GM21526 (cell line): ENCODE data around the gene KIAA1217.

ENCODE experiments used
- ATAC-seq: cut with Tn5 transposase; IDR thresholded peaks from one replicate; pipeline ENCODE4 v1.9.1; 2021; ENCODE audit warnings: moderate library complexity; ENCODE audit not compliant: unreplicated experiment, low FRiP score

KIAA1217 gene

DNA sequence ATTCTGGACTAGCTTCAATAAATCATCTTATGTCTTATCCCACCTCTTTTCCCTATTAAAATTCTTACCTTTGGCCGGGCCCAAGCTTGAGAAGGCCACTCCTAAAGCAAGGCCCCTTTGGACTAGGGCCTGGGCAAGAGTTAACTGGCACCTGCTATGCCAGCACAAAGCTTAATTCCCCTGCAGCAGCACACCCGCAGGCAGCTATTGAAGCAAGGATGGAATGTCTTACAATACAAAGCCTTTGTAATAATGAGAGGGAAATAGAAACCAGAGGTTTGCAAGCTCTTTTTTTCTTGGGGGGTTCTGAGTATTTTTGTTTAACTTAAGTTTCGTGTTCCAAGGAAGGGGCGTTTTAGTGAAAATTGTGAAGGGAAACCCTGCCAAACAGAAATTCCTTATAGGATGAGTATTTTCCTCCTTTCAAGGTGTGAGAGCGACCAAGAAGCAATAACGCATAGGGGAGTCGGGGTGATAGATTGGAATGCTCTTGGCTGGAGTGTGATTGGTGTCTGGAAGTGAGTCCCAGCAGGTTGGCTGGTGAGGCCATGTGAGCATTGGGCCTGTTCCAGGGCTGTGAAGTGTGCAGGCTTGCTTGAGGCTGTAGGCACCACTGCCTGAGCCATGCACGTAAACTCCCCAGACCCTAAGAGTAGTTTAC lies 148.5 kb downstream of the KIAA1217 start:
- ATAC-seq, result no peak

- ATAC-seq, result no peak
These were observed 149.1 kb downstream of the KIAA1217 start for GRCh38 chr10:24358022-24358421.

- no peak for ATAC-seq
These were observed 151.6 kb downstream of the KIAA1217 start for GRCh38 chr10:24360282-24361127.

DNA sequence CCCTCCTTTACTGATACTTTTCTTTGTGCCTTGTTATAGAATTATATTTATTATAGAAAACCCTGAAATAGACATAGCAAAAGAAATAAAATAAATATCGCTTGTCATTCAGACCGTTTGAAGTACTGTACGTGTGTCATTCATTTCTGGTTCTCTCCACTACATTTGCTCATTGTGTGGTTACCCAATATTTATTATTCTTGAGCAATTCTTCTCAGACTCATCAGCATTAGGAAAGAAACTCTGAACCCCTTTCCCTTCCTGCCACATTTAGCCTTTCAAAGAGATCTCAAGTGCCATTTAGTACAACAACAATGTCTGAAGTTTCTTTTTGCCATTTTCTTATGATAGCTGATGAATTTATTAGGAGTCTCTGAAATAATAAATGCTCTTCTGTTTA lies 154.1 kb downstream of the KIAA1217 start:
- no peak for ATAC-seq

DNA sequence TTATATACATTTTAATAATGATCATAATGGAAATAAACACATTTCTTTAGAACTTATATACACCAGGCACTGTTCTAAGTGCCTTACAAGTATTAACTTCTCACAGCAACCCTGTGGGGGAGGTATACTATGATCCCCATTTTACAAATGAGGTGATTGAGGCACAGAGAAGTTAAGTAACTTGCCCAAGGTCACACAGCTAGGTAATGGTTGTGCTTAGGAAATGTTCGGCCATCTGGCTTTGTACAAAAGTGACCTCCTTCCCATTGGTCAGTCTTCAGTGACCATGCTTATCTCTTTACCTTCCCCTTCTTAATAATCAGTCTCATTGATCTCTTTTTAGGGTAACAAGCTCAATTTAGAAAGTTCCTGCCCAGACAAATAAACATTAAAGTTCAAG lies 158.8 kb downstream of the KIAA1217 start:
- ATAC-seq, result no peak

- ATAC-seq, result no peak
These were observed 161.9 kb downstream of the KIAA1217 start for GRCh38 chr10:24370877-24371276.

DNA sequence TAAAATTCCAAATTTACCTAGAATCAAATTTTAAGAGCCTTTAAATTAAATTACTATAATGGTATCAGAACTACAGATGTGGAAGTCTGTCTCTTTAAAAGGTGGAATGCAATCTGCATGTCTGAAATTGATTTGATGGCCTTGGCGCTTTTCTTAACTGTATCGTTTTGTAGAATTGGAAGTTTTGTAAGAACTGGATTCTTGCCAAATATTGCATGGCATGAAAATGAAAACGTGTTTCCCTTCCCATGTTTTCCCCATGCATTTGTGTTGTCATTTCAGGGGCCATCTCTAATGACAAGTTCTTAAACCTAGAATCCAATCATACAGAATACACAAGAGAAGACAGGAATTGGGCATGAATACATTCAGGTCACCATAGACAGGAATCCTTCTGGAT lies 162.5 kb downstream of the KIAA1217 start:
- no peak for ATAC-seq

- no peak for ATAC-seq
These were observed 165.4 kb downstream of the KIAA1217 start for GRCh38 chr10:24374134-24374915.

- ATAC-seq, result no peak
These were observed 166.6 kb downstream of the KIAA1217 start for GRCh38 chr10:24375510-24375909.

- ATAC-seq, result no peak
These were observed 167.8 kb downstream of the KIAA1217 start for GRCh38 chr10:24376731-24377130.

GRCh38 chr10:24378126-24378920 lies 169.4 kb downstream of the KIAA1217 start:
- no peak for ATAC-seq

- no peak for ATAC-seq
These were observed 172.5 kb downstream of the KIAA1217 start for GRCh38 chr10:24381235-24382010.

DNA sequence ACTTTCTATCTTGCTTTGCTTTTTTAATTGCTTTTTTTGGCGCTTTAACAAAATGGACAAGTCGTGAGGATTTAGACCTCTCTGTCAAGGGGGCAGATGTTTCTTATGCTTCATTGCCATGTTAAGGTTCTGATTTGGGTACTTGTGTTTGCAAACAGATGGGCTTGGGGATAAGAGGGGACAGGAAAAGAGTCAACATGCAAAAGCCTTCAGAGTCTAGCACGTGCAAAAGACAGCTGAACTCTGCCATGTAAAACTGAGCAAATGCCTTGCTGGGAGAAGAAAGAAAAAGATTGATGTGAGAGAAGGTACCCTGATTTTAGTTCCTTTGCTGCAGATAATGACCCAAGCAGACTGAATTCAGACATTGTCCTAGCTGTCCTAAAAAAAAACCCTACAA lies 173.1 kb downstream of the KIAA1217 start:
- ATAC-seq, result no peak

GRCh38 chr10:24382596-24382978 lies 173.6 kb downstream of the KIAA1217 start:
- no peak for ATAC-seq

GRCh38 chr10:24382979-24383663 lies 174.2 kb downstream of the KIAA1217 start:
- ATAC-seq, result peak; percentile 65

DNA sequence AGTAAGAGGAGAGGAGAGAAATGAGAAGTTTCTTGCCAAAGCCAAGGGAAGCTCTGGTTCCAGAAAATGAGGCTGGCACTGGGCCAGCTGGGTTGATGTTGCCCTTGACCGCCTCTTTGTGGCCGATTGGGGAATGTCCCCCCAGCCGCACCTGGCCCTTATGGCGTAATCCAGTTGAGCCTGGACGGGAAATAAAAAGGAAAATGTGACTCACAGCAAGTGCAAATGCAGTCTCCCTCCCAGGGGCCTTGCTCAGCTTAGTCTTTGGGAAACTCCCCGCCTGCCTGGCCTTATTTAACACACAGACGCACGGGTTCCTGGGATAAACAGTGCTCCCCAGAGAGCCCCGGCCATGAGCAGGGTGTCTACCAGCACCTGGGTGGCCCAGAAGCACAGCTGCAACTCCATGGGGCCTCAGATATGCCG lies 174.8 kb downstream of the KIAA1217 start:
- ATAC-seq, result peak; percentile 83

- ATAC-seq, result no peak
These were observed 176.0 kb downstream of the KIAA1217 start for GRCh38 chr10:24384954-24385353.

- no peak for ATAC-seq
These were observed 176.8 kb downstream of the KIAA1217 start for GRCh38 chr10:24385776-24386175.

DNA sequence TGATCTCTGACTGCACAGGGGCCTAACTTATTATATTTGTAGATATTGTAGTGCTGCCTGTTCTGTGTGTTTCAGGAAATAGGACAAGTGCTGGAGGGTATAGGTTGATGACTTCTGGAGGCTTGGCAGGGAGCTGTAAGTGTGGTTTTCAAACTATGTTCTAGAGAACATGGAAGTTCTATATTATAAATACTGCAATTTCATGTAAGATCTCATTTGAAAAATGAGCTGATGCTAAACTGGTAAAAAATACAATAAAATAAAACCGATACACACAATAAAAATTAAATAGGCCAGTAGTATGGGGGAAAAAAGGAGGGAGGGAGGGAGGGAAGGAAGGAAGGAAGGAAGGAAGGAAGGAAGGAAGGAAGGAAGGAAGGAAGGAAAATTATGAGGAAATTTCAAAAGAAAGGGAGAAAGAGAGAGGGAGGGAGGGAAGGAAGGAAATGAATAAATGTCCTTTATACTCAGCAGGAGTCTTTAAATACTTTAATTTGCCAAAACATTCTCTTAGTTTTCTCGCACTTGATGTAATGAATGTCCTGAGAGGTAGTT lies 181.3 kb downstream of the KIAA1217 start:
- ATAC-seq, result no peak
